Measurements from ENCODE around the gene PPHLN1. TPM values are rescaled to one million over a fixed set of nuclear protein-coding genes. Genes with fewer than 3 reads are reported as not detected.

The PPHLN1 gene
- total RNA-seq, 4 donors from 2014 or later: 39.5 to 45.5 (median 41.7) TPM

GRCh38 chr12:42447371-42447786 is 121.4 kb downstream of the PPHLN1 start:
- TF ChIP-seq POLR2A (IDR thresholded peaks at IDR 0.05) (no peak), CTCF (IDR thresholded peaks at IDR 0.05) (no peak)
- intact Hi-C loops (cut with DNase I; ENCODE audit: low total_unique reads): no loop called here
- no peak overlapping the region for H3K4me3 ChIP-seq (ENCODE audit: low read depth, poor library complexity, severe bottlenecking)
- no peak for DNase-seq (ENCODE audit: low spot score in 2 of 2)
- WGBS, 2 donors: 81% methylated on average over 3 of the region's 3 CpGs

DNA sequence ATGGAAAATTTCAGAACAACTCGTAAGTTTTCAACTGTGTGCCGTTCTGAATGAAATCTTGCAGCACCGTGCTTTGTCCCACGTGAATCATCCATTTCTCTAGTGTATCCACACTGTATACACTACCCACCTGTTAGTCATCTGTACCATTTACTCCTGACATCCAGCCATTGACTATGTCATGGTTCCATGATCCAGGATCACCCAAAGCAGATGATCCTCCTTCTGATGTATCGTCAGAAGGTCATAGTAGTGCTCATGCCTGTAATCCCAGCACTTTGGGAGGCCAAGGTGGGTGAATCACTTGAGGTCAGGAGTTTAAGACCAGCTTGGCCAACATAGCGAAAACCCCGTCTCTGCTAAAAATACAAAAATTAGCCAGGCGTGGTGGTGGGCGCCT is 122.9 kb downstream of the PPHLN1 start:
- H3K4me3 ChIP-seq (ENCODE audit: low read depth, poor library complexity, severe bottlenecking): no peak overlapping the region
- TF ChIP-seq POLR2A (IDR thresholded peaks at IDR 0.05) (no peak), CTCF (IDR thresholded peaks at IDR 0.05) (no peak)
- intact Hi-C loops (cut with DNase I; ENCODE audit: low total_unique reads): no loop called here
- DNase-seq (ENCODE audit: low spot score in 2 of 2): no peak
- 95 to 97% methylated on average over 9 of the region's 9 CpGs for WGBS, 2 donors

DNA sequence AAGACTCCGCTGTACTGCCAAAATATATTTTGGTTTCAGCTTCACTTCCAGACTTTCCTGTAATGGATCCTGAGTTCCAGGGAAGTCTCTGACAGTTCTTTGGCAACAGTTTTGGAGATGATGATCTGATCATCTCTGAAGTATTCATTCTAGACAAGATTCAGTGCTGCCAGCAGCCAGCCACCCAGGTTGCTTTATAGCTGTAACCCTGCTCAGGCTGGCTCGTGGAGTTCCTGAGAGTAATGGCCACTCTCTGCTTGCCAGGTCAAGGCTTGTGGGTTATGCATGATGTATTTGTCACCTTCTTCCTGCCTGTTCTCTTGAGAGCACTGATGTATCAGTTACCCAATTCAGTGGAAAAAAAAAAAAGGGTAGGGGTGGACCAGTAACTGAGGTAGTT is 124.3 kb downstream of the PPHLN1 start:
- no peak overlapping the region for H3K4me3 ChIP-seq (ENCODE audit: low read depth, poor library complexity, severe bottlenecking)
- no peak for TF ChIP-seq POLR2A (IDR thresholded peaks at IDR 0.05)
- TF ChIP-seq CTCF (IDR thresholded peaks at IDR 0.05): no peak
- WGBS, 2 donors: 48 to 49% methylated on average over 2 of the region's 2 CpGs
- intact Hi-C loops (cut with DNase I; ENCODE audit: low total_unique reads): no loop called here
- DNase-seq (ENCODE audit: low spot score in 2 of 2): no peak

DNA sequence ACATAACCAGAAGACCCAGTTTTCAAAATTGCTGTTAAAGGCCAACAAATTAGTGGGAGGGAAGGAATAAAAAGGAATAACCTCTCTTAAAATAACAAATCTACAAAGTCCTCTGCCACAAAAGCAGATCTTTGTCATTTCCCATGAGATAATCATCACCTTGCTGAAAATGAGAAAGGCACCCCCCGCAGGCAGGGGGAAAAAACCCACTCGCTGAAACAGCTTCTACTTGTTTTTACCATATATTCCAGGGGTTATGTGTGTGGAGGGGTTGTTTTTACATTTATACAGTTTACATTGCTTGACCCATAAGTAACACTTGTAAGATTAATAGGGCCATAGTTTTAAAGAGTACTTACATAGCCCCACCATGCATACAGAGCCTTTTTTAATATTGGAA is 132.6 kb downstream of the PPHLN1 start:
- no peak for DNase-seq (ENCODE audit: low spot score in 2 of 2)
- intact Hi-C loops (cut with DNase I; ENCODE audit: low total_unique reads): no loop called here
- TF ChIP-seq CTCF (IDR thresholded peaks at IDR 0.05): no peak
- no peak for TF ChIP-seq POLR2A (IDR thresholded peaks at IDR 0.05)
- WGBS, 2 donors: 89% methylated on average over 2 of the region's 2 CpGs
- no peak overlapping the region for H3K4me3 ChIP-seq (ENCODE audit: low read depth, poor library complexity, severe bottlenecking)

GRCh38 chr12:42459336-42459847 is 133.4 kb downstream of the PPHLN1 start:
- intact Hi-C loops (cut with DNase I; ENCODE audit: low total_unique reads): no loop called here
- H3K4me3 ChIP-seq (ENCODE audit: low read depth, poor library complexity, severe bottlenecking): no peak overlapping the region
- DNase-seq (ENCODE audit: low spot score in 2 of 2): no peak
- WGBS, 2 donors: 92 to 93% methylated on average over 12 of the region's 12 CpGs
- no peak for TF ChIP-seq POLR2A (IDR thresholded peaks at IDR 0.05)

- 73 to 79% methylated on average over 3 of the region's 3 CpGs for WGBS, 2 donors
- no peak for DNase-seq (ENCODE audit: low spot score in 2 of 2)
- H3K4me3 ChIP-seq (ENCODE audit: low read depth, poor library complexity, severe bottlenecking): no peak overlapping the region
- intact Hi-C loops (cut with DNase I; ENCODE audit: low total_unique reads): no loop called here
- no peak for TF ChIP-seq POLR2A (IDR thresholded peaks at IDR 0.05)
- TF ChIP-seq CTCF (IDR thresholded peaks at IDR 0.05): no peak
These were observed 136.5 kb downstream of the PPHLN1 start for GRCh38 chr12:42462486-42462885.

Data from lower leg skin (tissue), 4 donors.